Astrocyte (in vitro differentiated cells and primary cell): ENCODE results near the gene COA8. TPM values are rescaled to one million over a fixed set of nuclear protein-coding genes. Genes with fewer than 3 reads are reported as not detected.

Experiments used
- DNase-seq: peaks from one replicate; pipeline ENCODE4 v3.0.0-alpha.2; 2010; ENCODE audit warnings: low read depth
- FAIRE-seq: peaks from 2 replicates; lab custom pipeline; 2011; peaks lifted over from hg19 to GRCh38; lab: Jason Lieb, UNC
- H2AFZ ChIP-seq: 2 replicates; pipeline ENCODE4 v1.6.0; 2012; ENCODE audit warnings: low read depth, low read length, inconsistent platforms
- H3K27ac ChIP-seq: 2 replicates; pipeline ENCODE4 v1.5.1; 2011; ENCODE audit warnings: low read depth, low read length, inconsistent platforms
- H3K27me3 ChIP-seq: 2 replicates; pipeline ENCODE4 v1.6.0; 2011; ENCODE audit warnings: low read length, inconsistent platforms; ENCODE audit not compliant: insufficient read depth
- H3K36me3 ChIP-seq: 2 replicates; pipeline ENCODE4 v1.5.1; 2011; ENCODE audit warnings: low read length, inconsistent platforms; ENCODE audit not compliant: insufficient read depth
- H3K4me1 ChIP-seq: 2 replicates; pipeline ENCODE4 v1.5.1; 2011; ENCODE audit warnings: low read length, inconsistent platforms; ENCODE audit not compliant: insufficient read depth
- H3K4me2 ChIP-seq: 2 replicates; pipeline ENCODE4 v1.6.0; 2012; ENCODE audit warnings: low read length, inconsistent platforms
- H3K4me3 ChIP-seq: 2 replicates; pipeline ENCODE4 v1.5.1; 2011; ENCODE audit warnings: low read depth, mild to moderate bottlenecking, low read length, inconsistent platforms; ENCODE audit not compliant: insufficient read depth
- H3K79me2 ChIP-seq: 2 replicates; pipeline ENCODE4 v1.6.0; 2012; ENCODE audit warnings: mild to moderate bottlenecking, low read length, inconsistent platforms; ENCODE audit not compliant: insufficient read depth
- H3K9ac ChIP-seq: 2 replicates; pipeline ENCODE4 v1.6.0; 2012; ENCODE audit warnings: mild to moderate bottlenecking, low read length, inconsistent platforms
- H3K9me3 ChIP-seq: 2 replicates; pipeline ENCODE4 v1.5.1; 2012; ENCODE audit warnings: low read depth, mild to moderate bottlenecking, low read length, inconsistent platforms; ENCODE audit not compliant: insufficient read depth
- H4K20me1 ChIP-seq: 2 replicates; pipeline ENCODE4 v1.6.0; 2012; ENCODE audit warnings: low read length, inconsistent platforms; ENCODE audit not compliant: insufficient read depth
- H3K27ac Mint-ChIP-seq: one replicate; pipeline ENCODE4 v1.8.0; 2021; ENCODE audit warnings: mild to moderate bottlenecking, mixed read lengths; ENCODE audit not compliant: unreplicated experiment
- H3K27me3 Mint-ChIP-seq: one replicate; pipeline ENCODE4 v1.8.0; 2021; ENCODE audit warnings: low read depth, mixed read lengths; ENCODE audit not compliant: unreplicated experiment
- H3K36me3 Mint-ChIP-seq: one replicate; pipeline ENCODE4 v1.8.0; 2021; ENCODE audit warnings: low read depth, mixed read lengths; ENCODE audit not compliant: unreplicated experiment
- H3K4me1 Mint-ChIP-seq: one replicate; pipeline ENCODE4 v1.8.0; 2021; ENCODE audit warnings: low read depth, mixed read lengths; ENCODE audit not compliant: unreplicated experiment
- H3K4me3 Mint-ChIP-seq: one replicate; pipeline ENCODE4 v1.8.0; 2021; ENCODE audit warnings: mild to moderate bottlenecking, moderate library complexity, mixed read lengths; ENCODE audit not compliant: unreplicated experiment
- H3K9me3 Mint-ChIP-seq: one replicate; pipeline ENCODE4 v1.8.0; 2021; ENCODE audit warnings: mild to moderate bottlenecking, mixed read lengths; ENCODE audit not compliant: unreplicated experiment
- EZH2 ChIP-seq: IDR thresholded peaks from 2 replicates; pipeline ENCODE4 v1.6.1; 2012; ENCODE audit warnings: mild to moderate bottlenecking, low read length, inconsistent platforms; ENCODE audit not compliant: insufficient read depth
- total RNA-seq: library from RNA; stranded (reverse); gene quantifications from 2 replicates; pipeline ENCODE4 v1.2.1, GENCODE V29; 2021
- TF ChIP-seq, protein P1 (sequence below): IDR thresholded peaks from 2 replicates; pipeline ENCODE4 v1.5.1; 2011; ENCODE audit warnings: low read depth, mild to moderate bottlenecking, inconsistent platforms, low read length, moderate library complexity; ENCODE audit not compliant: insufficient read depth

COA8 gene
- total RNA-seq, 1 donor from 2014 or later: 56.2 TPM

DNA sequence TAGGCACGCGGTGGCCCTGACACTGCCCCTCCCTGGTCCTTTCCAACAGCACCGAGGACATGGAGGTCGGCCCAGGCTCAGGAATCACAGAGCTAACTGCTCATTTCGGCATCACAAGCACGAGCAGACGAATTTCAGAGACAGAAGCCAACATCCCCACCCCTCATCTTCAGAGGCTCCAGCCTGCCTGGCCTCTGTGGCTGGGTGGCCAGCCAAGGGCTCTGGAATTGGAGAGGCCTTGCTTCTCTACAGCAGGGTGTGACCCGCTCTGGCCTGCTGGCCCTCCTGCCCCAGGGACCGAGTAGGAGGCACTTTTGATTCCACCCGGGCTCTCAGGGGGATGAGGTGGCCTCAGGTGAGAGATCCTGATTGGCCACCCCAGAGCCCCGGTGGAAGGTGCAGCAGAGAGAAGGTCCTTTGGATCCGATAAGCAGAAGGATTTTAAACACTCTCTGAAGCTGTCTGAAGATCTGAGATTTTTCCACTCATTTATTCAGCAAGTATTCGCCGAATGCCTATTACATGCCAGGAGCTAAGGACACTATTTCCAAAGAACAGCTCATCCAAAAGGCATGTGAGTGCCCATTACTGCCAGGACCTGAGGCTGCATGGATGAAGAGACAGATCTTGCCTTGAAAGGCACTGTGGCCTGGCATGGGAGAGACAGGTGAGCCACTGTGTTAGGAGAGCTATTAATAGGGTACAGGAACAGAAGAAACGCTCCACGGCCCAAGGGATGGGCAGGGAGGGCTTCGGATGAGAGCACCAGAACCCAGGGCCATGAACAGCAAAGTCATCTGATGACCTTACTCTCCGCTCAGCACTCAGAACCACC is 10.5 kb upstream of the COA8 start:
- Mint-ChIP-seq H3K4me1 (peaks cover 11% of the 10 kb centered on the region), H3K4me3 (no peak overlapping the region), H3K9me3 (no peaks in the 10 kb centered on the region), H3K27me3 (no peaks in the 10 kb centered on the region), H3K27ac (peak overlapping the region; percentile 18), H3K36me3 (peaks cover 7% of the 10 kb centered on the region)
- Histone ChIP-seq H3K27ac (no peak overlapping the region), H3K4me2 (peak overlapping the region; percentile 17), H3K27me3 (no peaks in the 10 kb centered on the region), H3K4me3 (no peak overlapping the region), H3K4me1 (peaks cover 10% of the 10 kb centered on the region), H3K9me3 (no peaks in the 10 kb centered on the region), H4K20me1 (peaks cover 44% of the 10 kb centered on the region), H3K9ac (no peak overlapping the region), H2AFZ (no peak overlapping the region), H3K79me2 (peaks cover 19% of the 10 kb centered on the region), H3K36me3 (no peaks in the 10 kb centered on the region)
- TF ChIP-seq EZH2: no peak
- TF ChIP-seq, protein P1, sequence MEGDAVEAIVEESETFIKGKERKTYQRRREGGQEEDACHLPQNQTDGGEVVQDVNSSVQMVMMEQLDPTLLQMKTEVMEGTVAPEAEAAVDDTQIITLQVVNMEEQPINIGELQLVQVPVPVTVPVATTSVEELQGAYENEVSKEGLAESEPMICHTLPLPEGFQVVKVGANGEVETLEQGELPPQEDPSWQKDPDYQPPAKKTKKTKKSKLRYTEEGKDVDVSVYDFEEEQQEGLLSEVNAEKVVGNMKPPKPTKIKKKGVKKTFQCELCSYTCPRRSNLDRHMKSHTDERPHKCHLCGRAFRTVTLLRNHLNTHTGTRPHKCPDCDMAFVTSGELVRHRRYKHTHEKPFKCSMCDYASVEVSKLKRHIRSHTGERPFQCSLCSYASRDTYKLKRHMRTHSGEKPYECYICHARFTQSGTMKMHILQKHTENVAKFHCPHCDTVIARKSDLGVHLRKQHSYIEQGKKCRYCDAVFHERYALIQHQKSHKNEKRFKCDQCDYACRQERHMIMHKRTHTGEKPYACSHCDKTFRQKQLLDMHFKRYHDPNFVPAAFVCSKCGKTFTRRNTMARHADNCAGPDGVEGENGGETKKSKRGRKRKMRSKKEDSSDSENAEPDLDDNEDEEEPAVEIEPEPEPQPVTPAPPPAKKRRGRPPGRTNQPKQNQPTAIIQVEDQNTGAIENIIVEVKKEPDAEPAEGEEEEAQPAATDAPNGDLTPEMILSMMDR: no peak
- FAIRE-seq (peak; percentile 62), DNase-seq (peak; percentile 67)

DNA sequence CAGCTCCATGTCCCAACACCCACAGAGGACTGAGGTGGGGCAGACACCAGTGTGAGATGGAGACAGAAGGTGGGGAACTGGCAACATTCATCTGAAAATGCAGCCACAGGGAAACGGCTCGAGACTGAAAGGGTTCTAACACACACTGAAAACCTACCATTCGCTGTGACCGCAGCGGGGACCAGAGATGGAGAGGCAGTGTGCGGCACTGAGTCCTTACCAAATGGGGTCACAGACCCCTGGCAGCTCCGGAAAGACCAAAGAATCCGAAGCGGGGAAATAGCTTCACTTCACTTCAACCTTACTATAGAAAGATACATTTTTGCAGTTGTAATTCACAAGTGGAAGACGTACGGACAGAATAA is 9.9 kb upstream of the COA8 start:
- no peaks in the 10 kb centered on the region for H3K27me3 ChIP-seq
- Mint-ChIP-seq H3K27ac (no peak overlapping the region), H3K27me3 (no peaks in the 10 kb centered on the region), H3K9me3 (no peaks in the 10 kb centered on the region), H3K36me3 (peaks cover 7% of the 10 kb centered on the region), H3K4me1 (peaks cover 15% of the 10 kb centered on the region), H3K4me3 (peak overlapping the region; percentile 54)
- no peak for FAIRE-seq
- H4K20me1 ChIP-seq: peaks cover 45% of the 10 kb centered on the region
- no peak overlapping the region for H2AFZ ChIP-seq
- TF ChIP-seq, protein P1: no peak
- no peak for TF ChIP-seq EZH2
- H3K36me3 ChIP-seq: no peaks in the 10 kb centered on the region
- H3K9me3 ChIP-seq: no peaks in the 10 kb centered on the region
- DNase-seq: no peak
- no peak overlapping the region for H3K4me3 ChIP-seq
- H3K79me2 ChIP-seq: peaks cover 24% of the 10 kb centered on the region
- no peak overlapping the region for H3K27ac ChIP-seq
- peaks cover 10% of the 10 kb centered on the region for H3K4me1 ChIP-seq
- H3K9ac ChIP-seq: no peak overlapping the region
- peak overlapping the region; percentile 17 for H3K4me2 ChIP-seq
